Hindlimb muscle (tissue), 1 donor: ENCODE data around the gene CLDN9. TPM values are rescaled to one million over a fixed set of nuclear protein-coding genes. Genes with fewer than 3 reads are reported as not detected.

Source experiments
- DNase-seq: peaks from one replicate; pipeline ENCODE4 v3.0.0-alpha.2; 2013
- polyA plus RNA-seq: library from polyadenylated mRNA; unstranded; fragments of 120-200 nt; gene quantifications from one replicate; pipeline ENCODE4 v1.2.1, GENCODE V29; 2013; ENCODE audit not compliant: insufficient read length

CLDN9 gene
- polyA plus RNA-seq, 1 donor = 2.2 TPM

- peak; percentile 80 for DNase-seq
Observed at GRCh38 chr16:3020247-3020603, 7.5 kb downstream of the CLDN9 start, which contains the start of gene TNFRSF12A. TSS of gene TNFRSF12A (plus strand) at chr16:3020368. CDS start at chr16:3020398, 30 bp downstream.

GRCh38 chr16:3020604-3021448 is 8.1 kb downstream of the CLDN9 start:
- peak; percentile 55 for DNase-seq

GRCh38 chr16:3021449-3022207 is 8.9 kb downstream of the CLDN9 start:
- DNase-seq = peak; percentile 70

GRCh38 chr16:3022208-3022683 is 9.5 kb downstream of the CLDN9 start:
- DNase-seq = peak; percentile 89

- no peak for DNase-seq
Observed at GRCh38 chr16:3022684-3023414, 10.1 kb downstream of the CLDN9 start.

GRCh38 chr16:3023415-3023668 is 10.6 kb downstream of the CLDN9 start:
- peak; percentile 56 for DNase-seq

GRCh38 chr16:3023669-3024478 is 11.2 kb downstream of the CLDN9 start, which contains the start of the genes HCFC1R1 and THOC6:
TSS of gene HCFC1R1 (minus strand) at chr16:3023942. CDS start at chr16:3023941, 1 bp downstream.
TSS of gene THOC6 (plus strand) at chr16:3024035. CDS start at chr16:3024327, 292 bp downstream.
- DNase-seq = peak; percentile 96

- DNase-seq = no peak
Observed at GRCh38 chr16:3025032-3026002, 12.6 kb downstream of the CLDN9 start.

GRCh38 chr16:3026003-3026378 is 13.3 kb downstream of the CLDN9 start:
- no peak for DNase-seq

GRCh38 chr16:3026609-3027488 is 14.1 kb downstream of the CLDN9 start:
- no peak for DNase-seq

- DNase-seq = no peak
Observed at GRCh38 chr16:3027489-3027795, 14.7 kb downstream of the CLDN9 start.

GRCh38 chr16:3027983-3028715 is 15.4 kb downstream of the CLDN9 start:
- peak; percentile 71 for DNase-seq

- no peak for DNase-seq
Observed at GRCh38 chr16:3028716-3029319, 16.1 kb downstream of the CLDN9 start.

GRCh38 chr16:3029491-3030221 is 16.9 kb downstream of the CLDN9 start:
- peak; percentile 46 for DNase-seq

- no peak for DNase-seq
Observed at GRCh38 chr16:3030222-3031212, 17.8 kb downstream of the CLDN9 start.

- DNase-seq = no peak
Observed at GRCh38 chr16:3032624-3033023, 19.9 kb downstream of the CLDN9 start.
